ENCODE results near the gene CACNG4.

CACNG4 gene

DNA sequence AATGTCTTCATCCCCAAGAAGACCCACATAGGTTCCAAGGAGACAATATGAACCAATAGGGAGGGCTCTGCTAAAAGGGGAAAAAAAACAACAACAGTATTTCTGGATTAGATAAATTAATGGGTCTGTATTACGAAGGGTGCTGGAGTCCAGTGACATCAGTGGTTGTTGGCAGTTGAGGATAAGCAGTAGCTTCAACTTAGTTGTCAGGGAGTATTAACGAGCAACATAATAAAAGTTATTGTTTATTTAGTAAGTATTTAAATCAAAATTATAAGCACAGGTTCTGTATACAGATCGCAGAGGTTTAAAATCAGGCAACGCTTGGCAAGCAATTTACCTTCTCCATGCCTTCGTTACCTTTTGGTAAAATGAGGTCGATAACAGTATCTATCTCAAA lies 7.6 kb upstream of the CACNG4 start:
- POLR2A ChIA-PET, result no interaction called here

DNA sequence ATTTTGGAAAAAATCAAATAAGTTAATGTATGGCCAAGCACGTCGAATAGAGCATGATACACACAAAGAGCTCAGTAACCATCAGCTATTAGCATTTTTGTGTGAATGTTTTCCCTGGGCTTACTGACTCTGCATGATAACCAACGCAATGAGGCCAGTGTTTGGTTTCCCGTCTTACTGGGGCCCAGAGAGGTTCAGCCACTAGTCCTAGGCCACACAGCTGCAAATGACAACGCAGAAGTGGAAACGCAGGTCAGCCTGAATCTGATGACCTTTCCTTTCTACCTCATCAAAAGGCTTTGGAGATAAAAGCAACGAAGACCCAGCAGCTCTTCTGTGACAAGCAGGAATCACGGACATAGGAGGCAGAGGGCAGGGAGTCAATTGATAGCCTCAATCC lies 7.2 kb upstream of the CACNG4 start:
- TF ChIP-seq CTCF (IDR thresholded peaks at IDR 0.05; ENCODE audit: insufficient read depth, low read length, missing control alignments), result no peak
- H3K4me3 ChIP-seq (ENCODE audit: low read depth, low read length), result no peak overlapping the region
- ChIA-PET CTCF (interaction anchor here (1.0 kb wide), 1 partner anchor 13 kb away, joined by 3 read pairs; no protein-coding TSS in a partner anchor), POLR2A (no interaction called here)
- DNase-seq (ENCODE audit: low read depth, low spot score), result no peak

More for the DNA sequence above, 7.6 kb upstream of the CACNG4 start:
- DNase-seq (ENCODE audit: low read depth, low spot score), result no peak
- no peak overlapping the region for H3K4me3 ChIP-seq (ENCODE audit: low read depth, low read length)
- CTCF ChIA-PET, result no interaction called here
- TF ChIP-seq CTCF (IDR thresholded peaks at IDR 0.05; ENCODE audit: insufficient read depth, low read length, missing control alignments), result no peak

- DNase-seq (ENCODE audit: low read depth, low spot score), result no peak
- no peak for TF ChIP-seq CTCF (IDR thresholded peaks at IDR 0.05; ENCODE audit: insufficient read depth, low read length, missing control alignments)
- POLR2A ChIA-PET, result no interaction called here
- CTCF ChIA-PET, result interaction anchor here (1.0 kb wide), 1 partner anchor 13 kb away, joined by 3 read pairs; no protein-coding TSS in a partner anchor
- H3K4me3 ChIP-seq (ENCODE audit: low read depth, low read length), result no peak overlapping the region
Measured at GRCh38 chr17:66957951-66958579, 6.4 kb upstream of the CACNG4 start.

- ChIA-PET POLR2A (no interaction called here), CTCF (no interaction called here)
- no peak for TF ChIP-seq CTCF (IDR thresholded peaks at IDR 0.05; ENCODE audit: insufficient read depth, low read length, missing control alignments)
- no peak overlapping the region for H3K4me3 ChIP-seq (ENCODE audit: low read depth, low read length)
- no peak for DNase-seq (ENCODE audit: low read depth, low spot score)
Measured at GRCh38 chr17:66959641-66960375, 4.7 kb upstream of the CACNG4 start.

GRCh38 chr17:66960613-66961012 lies 3.9 kb upstream of the CACNG4 start:
- TF ChIP-seq CTCF (IDR thresholded peaks at IDR 0.05; ENCODE audit: insufficient read depth, low read length, missing control alignments), result no peak
- CTCF ChIA-PET, result interaction anchor here (0.9 kb wide), 1 partner anchor 15 kb away, joined by 3 read pairs; no protein-coding TSS in a partner anchor
- DNase-seq (ENCODE audit: low read depth, low spot score), result no peak
- POLR2A ChIA-PET, result no interaction called here
- H3K4me3 ChIP-seq (ENCODE audit: low read depth, low read length), result no peak overlapping the region

DNA sequence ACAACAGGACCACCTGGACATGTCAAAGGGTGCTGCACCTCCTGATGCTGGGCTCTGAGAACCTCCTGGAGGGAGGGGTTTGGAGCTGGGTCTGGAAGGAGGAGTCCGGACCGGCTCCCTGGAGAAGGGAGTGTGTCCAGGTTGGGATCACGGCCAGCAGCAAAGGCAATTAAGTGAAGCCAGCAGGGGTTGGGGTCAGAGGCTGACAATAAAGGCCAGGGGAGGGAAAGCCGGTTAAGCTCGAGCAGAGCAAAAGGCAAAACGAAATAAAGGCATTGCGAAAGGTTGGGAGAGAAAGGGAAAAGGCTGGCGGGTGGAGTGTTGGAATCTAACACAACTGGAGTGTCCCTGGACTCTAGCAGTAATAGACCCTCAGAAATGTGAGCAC lies 992 bp upstream of the CACNG4 start:
- no peak for TF ChIP-seq CTCF (IDR thresholded peaks at IDR 0.05; ENCODE audit: insufficient read depth, low read length, missing control alignments)
- POLR2A ChIA-PET, result no interaction called here
- no peak overlapping the region for H3K4me3 ChIP-seq (ENCODE audit: low read depth, low read length)
- no peak for DNase-seq (ENCODE audit: low read depth, low spot score)
- CTCF ChIA-PET, result no interaction called here
